GM19372 (cell line): Measurements from ENCODE around the gene MIA2.

Experiments used
- ATAC-seq: cut with Tn5 transposase; IDR thresholded peaks from one replicate; pipeline ENCODE4 v1.9.1; 2021; ENCODE audit warnings: mild to moderate bottlenecking, low read depth, moderate library complexity; ENCODE audit not compliant: unreplicated experiment

MIA2 gene

GRCh38 chr14:39376667-39377403 lies 143.1 kb downstream of the MIA2 start:
- no peak for ATAC-seq

GRCh38 chr14:39381366-39381765 lies 147.7 kb downstream of the MIA2 start:
- no peak for ATAC-seq

GRCh38 chr14:39382463-39382862 lies 148.7 kb downstream of the MIA2 start:
- no peak for ATAC-seq

GRCh38 chr14:39383026-39383660 lies 149.4 kb downstream of the MIA2 start:
- no peak for ATAC-seq

GRCh38 chr14:39383741-39384140 lies 150.0 kb downstream of the MIA2 start:
- no peak for ATAC-seq

GRCh38 chr14:39384177-39384576 lies 150.5 kb downstream of the MIA2 start:
- no peak for ATAC-seq

GRCh38 chr14:39393289-39393688 lies 159.6 kb downstream of the MIA2 start:
- ATAC-seq, result no peak

GRCh38 chr14:39395555-39396254 lies 162.0 kb downstream of the MIA2 start:
- ATAC-seq, result no peak

GRCh38 chr14:39396448-39396847 lies 162.7 kb downstream of the MIA2 start:
- ATAC-seq, result no peak

- no peak for ATAC-seq
Observed at GRCh38 chr14:39398382-39398781, 164.7 kb downstream of the MIA2 start.

GRCh38 chr14:39406560-39406959 lies 172.8 kb downstream of the MIA2 start:
- ATAC-seq, result no peak

- ATAC-seq, result no peak
Observed at GRCh38 chr14:39416072-39416471, 182.4 kb downstream of the MIA2 start.

- no peak for ATAC-seq
Observed at GRCh38 chr14:39417014-39417413, 183.3 kb downstream of the MIA2 start.

GRCh38 chr14:39419272-39419671 lies 185.6 kb downstream of the MIA2 start:
- ATAC-seq, result no peak

GRCh38 chr14:39422243-39422642 lies 188.5 kb downstream of the MIA2 start:
- no peak for ATAC-seq

- no peak for ATAC-seq
Observed at GRCh38 chr14:39423793-39424192, 190.1 kb downstream of the MIA2 start.

- no peak for ATAC-seq
Observed at GRCh38 chr14:39425947-39426346, 192.2 kb downstream of the MIA2 start.

GRCh38 chr14:39426605-39427004 lies 192.9 kb downstream of the MIA2 start:
- no peak for ATAC-seq

GRCh38 chr14:39428118-39428517 lies 194.4 kb downstream of the MIA2 start:
- no peak for ATAC-seq

GRCh38 chr14:39430762-39431415 lies 197.2 kb downstream of the MIA2 start:
- no peak for ATAC-seq
